Hepatocyte (in vitro differentiated cells): ENCODE results near the gene SLC9A5. TPM values are rescaled to one million over a fixed set of nuclear protein-coding genes. Genes with fewer than 3 reads are reported as not detected.

ENCODE experiments used
- DNase-seq: peaks from one replicate; pipeline ENCODE4 v3.0.0-alpha.2; 2016; ENCODE audit warnings: low spot score
- H2AFZ ChIP-seq: fragments of 200-600 bp; sonication (generic); 2 replicates; pipeline ENCODE4 v1.6.0; 2016; ENCODE audit warnings: antibody characterized with exemption, mild to moderate bottlenecking
- H3K27ac ChIP-seq: fragments of 200-600 bp; sonication (generic); 2 replicates; pipeline ENCODE4 v1.5.1; 2016; ENCODE audit warnings: mild to moderate bottlenecking
- H3K27me3 ChIP-seq: fragments of 200-600 bp; sonication (generic); 2 replicates; pipeline ENCODE4 v1.6.1; 2016
- H3K36me3 ChIP-seq: fragments of 200-600 bp; sonication (generic); replicated peaks from 2 replicates; pipeline ENCODE4 v1.5.1; 2016; ENCODE audit warnings: low read depth; ENCODE audit not compliant: insufficient read depth
- H3K4me1 ChIP-seq: fragments of 200-600 bp; sonication (generic); 2 replicates; pipeline ENCODE4 v1.5.1; 2016; ENCODE audit warnings: mild to moderate bottlenecking, moderate library complexity; ENCODE audit not compliant: insufficient read depth
- H3K4me2 ChIP-seq: fragments of 200-600 bp; sonication (generic); 2 replicates; pipeline ENCODE4 v1.6.0; 2016
- H3K4me3 ChIP-seq: fragments of 200-600 bp; sonication (generic); 2 replicates; pipeline ENCODE4 v1.5.1; 2016; ENCODE audit warnings: mild to moderate bottlenecking
- H3K79me2 ChIP-seq: fragments of 200-600 bp; sonication (generic); 2 replicates; pipeline ENCODE4 v1.6.0; 2017; ENCODE audit warnings: mild to moderate bottlenecking
- H3K9me2 ChIP-seq: fragments of 200-600 bp; sonication (generic); replicated peaks from 2 replicates; pipeline ENCODE4 v1.6.0; 2017; ENCODE audit warnings: mild to moderate bottlenecking; ENCODE audit not compliant: insufficient read depth
- H3K9me3 ChIP-seq: fragments of 200-600 bp; sonication (generic); 2 replicates; pipeline ENCODE4 v1.5.1; 2016; ENCODE audit warnings: low read depth, mild to moderate bottlenecking
- H4K20me1 ChIP-seq: fragments of 200-600 bp; sonication (generic); 2 replicates; pipeline ENCODE4 v1.6.0; 2016; ENCODE audit warnings: mild to moderate bottlenecking; ENCODE audit not compliant: insufficient read depth, poor library complexity, severe bottlenecking
- CTCF ChIP-seq: fragments of 200-600 bp; sonication (generic); IDR thresholded peaks from 2 replicates; pipeline ENCODE4 v1.5.1; 2016; ENCODE audit warnings: antibody characterized with exemption, mild to moderate bottlenecking; ENCODE audit not compliant: poor library complexity
- EZH2 ChIP-seq: fragments of 200-600 bp; sonication (generic); IDR thresholded peaks from 2 replicates; pipeline ENCODE4 v1.6.1; 2016; ENCODE audit warnings: antibody characterized with exemption, mild to moderate bottlenecking, borderline replicate concordance
- EZH2phosphoT487 ChIP-seq: fragments of 200-600 bp; sonication (generic); IDR thresholded peaks from one replicate; pipeline ENCODE4 v1.6.1; 2018; ENCODE audit warnings: antibody characterized with exemption, mild to moderate bottlenecking, low read depth, moderate library complexity; ENCODE audit not compliant: unreplicated experiment, severe bottlenecking
- WGBS: methylation state at CpG from one replicate; pipeline ENCODE4 v1.1.6; 2016; ENCODE audit warnings: low lambda C conversion rate; ENCODE audit errors: missing lambda C conversion rate; 5-methylcytosine and 5-hydroxymethylcytosine counted together
- polyA plus RNA-seq: library from polyadenylated mRNA; unstranded; fragments of >200 nt; fragmentation: Nextera tagmentation; extraction: Ambion mirVana; gene quantifications from 2 replicates; pipeline ENCODE4 v1.2.1, GENCODE V29; 2016
- total RNA-seq: library from RNA; depleted of rRNA; stranded (reverse); fragments of >200 nt; gene quantifications from 2 replicates; pipeline ENCODE4 v1.2.3, GENCODE V29; 2014

The SLC9A5 gene
- total and polyA plus RNA-seq, 2 experiments from 2014 or later = 1.4 to 1.5 TPM

- Histone ChIP-seq H4K20me1 (no peaks in the 10 kb centered on the region), H3K9me3 (no peaks in the 10 kb centered on the region), H3K36me3 (no peaks in the 10 kb centered on the region), H3K79me2 (peaks cover 4% of the 10 kb centered on the region), H3K4me2 (peak overlapping the region; percentile 99), H2AFZ (peak overlapping the region; percentile 56), H3K27me3 (peaks cover 28% of the 10 kb centered on the region), H3K4me1 (peaks cover 26% of the 10 kb centered on the region), H3K27ac (no peak overlapping the region), H3K9me2 (no peaks in the 10 kb centered on the region), H3K4me3 (peak overlapping the region; percentile 70)
- DNase-seq = no peak
- WGBS = 19% methylated on average over 22 of the region's 22 CpGs
- TF ChIP-seq EZH2phosphoT487 = no peak
- TF ChIP-seq CTCF = no peak
- TF ChIP-seq EZH2 = no peak
Observed at GRCh38 chr16:67249178-67250044, 632 bp downstream of the SLC9A5 start.

- Histone ChIP-seq H3K4me2 (no peak overlapping the region), H3K4me1 (peaks cover 24% of the 10 kb centered on the region), H3K27me3 (peaks cover 28% of the 10 kb centered on the region), H3K79me2 (peaks cover 2% of the 10 kb centered on the region), H3K9me2 (no peaks in the 10 kb centered on the region), H2AFZ (no peak overlapping the region), H3K36me3 (no peaks in the 10 kb centered on the region), H4K20me1 (no peaks in the 10 kb centered on the region), H3K27ac (no peak overlapping the region), H3K4me3 (no peak overlapping the region), H3K9me3 (no peaks in the 10 kb centered on the region)
- TF ChIP-seq CTCF (no peak), EZH2phosphoT487 (no peak), EZH2 (no peak)
- DNase-seq = no peak
- WGBS = 78% methylated on average over 4 of the region's 4 CpGs
Observed at GRCh38 chr16:67250045-67250327, 1.2 kb downstream of the SLC9A5 start.

- no peaks in the 10 kb centered on the region for H3K9me2 ChIP-seq
- no peaks in the 10 kb centered on the region for H3K9me3 ChIP-seq
- no peak overlapping the region for H2AFZ ChIP-seq
- WGBS = 98% methylated on average over 4 of the region's 4 CpGs
- TF ChIP-seq CTCF = no peak
- no peak for TF ChIP-seq EZH2phosphoT487
- no peak for TF ChIP-seq EZH2
- DNase-seq = no peak
- H4K20me1 ChIP-seq = no peaks in the 10 kb centered on the region
- no peak overlapping the region for H3K4me3 ChIP-seq
- H3K4me2 ChIP-seq = no peak overlapping the region
- no peak overlapping the region for H3K27ac ChIP-seq
- peaks cover 11% of the 10 kb centered on the region for H3K4me1 ChIP-seq
- H3K27me3 ChIP-seq = peaks cover 28% of the 10 kb centered on the region
- H3K79me2 ChIP-seq = no peaks in the 10 kb centered on the region
- no peaks in the 10 kb centered on the region for H3K36me3 ChIP-seq
Observed at GRCh38 chr16:67252609-67253497, 4.1 kb downstream of the SLC9A5 start.
